Nephron progenitor cell (in vitro differentiated cells): ENCODE measurements around the gene USP34.

Experiments
- DNase-seq: peaks from one replicate; pipeline ENCODE4 v3.0.0; 2021
- H3K27ac Mint-ChIP-seq: 2 replicates; pipeline ENCODE4 v1.8.0; 2021; ENCODE audit warnings: mild to moderate bottlenecking, moderate library complexity, mixed read lengths
- H3K27me3 Mint-ChIP-seq: 2 replicates; pipeline ENCODE4 v1.8.0; 2021; ENCODE audit warnings: mild to moderate bottlenecking, low read depth, mixed read lengths; ENCODE audit not compliant: poor library complexity
- H3K36me3 Mint-ChIP-seq: 2 replicates; pipeline ENCODE4 v1.8.0; 2021; ENCODE audit warnings: low read depth, mixed read lengths
- H3K4me1 Mint-ChIP-seq: 2 replicates; pipeline ENCODE4 v1.8.0; 2021; ENCODE audit warnings: mixed read lengths
- H3K4me3 Mint-ChIP-seq: 2 replicates; pipeline ENCODE4 v1.8.0; 2021; ENCODE audit warnings: mild to moderate bottlenecking, moderate library complexity, mixed read lengths
- H3K9me3 Mint-ChIP-seq: 2 replicates; pipeline ENCODE4 v1.8.0; 2021; ENCODE audit warnings: mild to moderate bottlenecking, moderate library complexity, mixed read lengths
- TF ChIP-seq, protein P1 (sequence below): fragments of 200-600 bp; sonication (generic); IDR thresholded peaks from 2 replicates; pipeline ENCODE4 v1.5.0; 2021; ENCODE audit warnings: antibody characterized with exemption

Gene USP34

DNA sequence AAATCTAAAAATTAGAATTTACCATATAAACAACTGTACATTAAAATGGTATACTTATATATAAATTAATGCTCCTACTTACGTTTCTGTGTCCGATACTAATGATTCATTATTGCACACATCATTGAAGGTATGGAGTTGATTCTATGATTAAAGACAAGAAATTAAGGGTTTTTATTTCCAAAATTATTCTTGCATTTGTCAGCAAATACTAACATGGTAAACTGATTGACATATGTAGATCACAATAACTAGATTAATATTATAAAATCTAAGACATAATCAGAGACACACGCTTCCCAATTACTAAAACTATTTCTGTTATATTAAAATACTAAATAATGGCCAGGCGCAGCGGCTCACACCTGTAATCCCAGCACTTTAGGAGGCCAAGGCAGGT, 92.6 kb downstream of the USP34 start:
- H3K4me1 Mint-ChIP-seq, result no peaks in the 10 kb centered on the region
- peaks cover 96% of the 10 kb centered on the region for H3K36me3 Mint-ChIP-seq
- no peak for DNase-seq
- no peaks in the 10 kb centered on the region for H3K27me3 Mint-ChIP-seq
- H3K27ac Mint-ChIP-seq, result no peak overlapping the region
- TF ChIP-seq, protein P1, sequence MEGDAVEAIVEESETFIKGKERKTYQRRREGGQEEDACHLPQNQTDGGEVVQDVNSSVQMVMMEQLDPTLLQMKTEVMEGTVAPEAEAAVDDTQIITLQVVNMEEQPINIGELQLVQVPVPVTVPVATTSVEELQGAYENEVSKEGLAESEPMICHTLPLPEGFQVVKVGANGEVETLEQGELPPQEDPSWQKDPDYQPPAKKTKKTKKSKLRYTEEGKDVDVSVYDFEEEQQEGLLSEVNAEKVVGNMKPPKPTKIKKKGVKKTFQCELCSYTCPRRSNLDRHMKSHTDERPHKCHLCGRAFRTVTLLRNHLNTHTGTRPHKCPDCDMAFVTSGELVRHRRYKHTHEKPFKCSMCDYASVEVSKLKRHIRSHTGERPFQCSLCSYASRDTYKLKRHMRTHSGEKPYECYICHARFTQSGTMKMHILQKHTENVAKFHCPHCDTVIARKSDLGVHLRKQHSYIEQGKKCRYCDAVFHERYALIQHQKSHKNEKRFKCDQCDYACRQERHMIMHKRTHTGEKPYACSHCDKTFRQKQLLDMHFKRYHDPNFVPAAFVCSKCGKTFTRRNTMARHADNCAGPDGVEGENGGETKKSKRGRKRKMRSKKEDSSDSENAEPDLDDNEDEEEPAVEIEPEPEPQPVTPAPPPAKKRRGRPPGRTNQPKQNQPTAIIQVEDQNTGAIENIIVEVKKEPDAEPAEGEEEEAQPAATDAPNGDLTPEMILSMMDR, result no peak
- peaks cover 4% of the 10 kb centered on the region for H3K9me3 Mint-ChIP-seq
- H3K4me3 Mint-ChIP-seq, result no peak overlapping the region

DNA sequence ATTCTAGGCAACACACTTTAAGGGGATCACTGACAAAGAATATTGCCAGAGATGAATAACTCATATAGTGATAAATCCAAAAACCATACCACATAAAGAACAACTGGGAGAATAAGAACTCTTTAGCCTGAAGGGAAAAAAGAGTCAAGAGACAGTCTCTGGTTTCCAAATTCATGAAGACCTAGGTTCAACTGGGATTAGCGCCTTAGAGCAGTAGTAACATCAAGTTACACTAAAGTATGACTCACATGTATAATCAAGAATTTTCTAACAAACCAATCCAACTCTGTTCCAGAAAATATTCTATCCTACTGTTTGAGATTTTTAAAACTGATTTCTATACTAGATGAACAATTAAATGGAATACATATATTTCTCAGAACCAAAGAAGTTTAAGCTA, 93.8 kb downstream of the USP34 start:
- Mint-ChIP-seq H3K9me3 (peaks cover 4% of the 10 kb centered on the region), H3K4me1 (no peaks in the 10 kb centered on the region), H3K27ac (no peak overlapping the region), H3K4me3 (no peak overlapping the region), H3K27me3 (no peaks in the 10 kb centered on the region), H3K36me3 (peaks cover 94% of the 10 kb centered on the region)
- TF ChIP-seq, protein P1, result no peak
- no peak for DNase-seq

DNA sequence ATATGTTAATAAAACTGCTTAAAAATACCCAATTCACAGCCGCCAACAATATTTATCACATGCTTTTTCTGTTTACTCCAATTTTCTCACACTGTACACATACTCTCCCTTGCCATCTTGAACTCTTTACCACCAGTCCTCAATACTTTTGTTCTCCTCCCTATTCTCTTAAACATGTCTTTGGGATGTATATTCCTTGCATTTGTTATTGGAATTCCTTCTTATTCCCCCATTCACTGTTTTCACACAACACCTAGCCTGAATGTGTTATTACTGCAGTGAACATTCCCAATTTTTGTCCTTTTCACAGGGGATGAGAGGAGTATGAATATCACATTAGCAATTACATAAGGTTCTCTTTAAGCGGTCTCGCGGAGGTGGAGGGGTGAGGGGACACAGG, 94.7 kb downstream of the USP34 start:
- H3K9me3 Mint-ChIP-seq, result peaks cover 4% of the 10 kb centered on the region
- H3K27me3 Mint-ChIP-seq, result no peaks in the 10 kb centered on the region
- no peaks in the 10 kb centered on the region for H3K4me1 Mint-ChIP-seq
- no peak for DNase-seq
- no peak overlapping the region for H3K4me3 Mint-ChIP-seq
- TF ChIP-seq, protein P1, result no peak
- H3K36me3 Mint-ChIP-seq, result peaks cover 86% of the 10 kb centered on the region
- H3K27ac Mint-ChIP-seq, result no peak overlapping the region

DNA sequence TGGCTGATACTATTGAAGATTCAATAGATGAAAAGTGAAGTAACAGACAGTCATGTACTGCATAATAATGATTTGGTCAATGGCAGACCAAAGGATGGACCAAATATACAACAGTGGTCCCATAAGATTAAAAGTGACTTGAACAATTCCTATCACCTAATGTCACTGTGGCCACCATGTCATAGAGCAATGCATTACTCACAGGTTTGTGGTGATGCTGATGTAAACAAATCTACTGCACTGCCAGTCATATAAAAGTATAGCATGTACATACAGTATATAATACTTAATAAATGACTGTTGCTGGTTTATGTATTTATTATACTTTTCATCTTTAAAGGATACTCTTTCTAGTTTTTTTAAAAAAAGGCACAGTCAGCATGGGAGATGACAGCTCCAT, 99.9 kb downstream of the USP34 start:
- no peaks in the 10 kb centered on the region for H3K27me3 Mint-ChIP-seq
- no peak overlapping the region for H3K4me3 Mint-ChIP-seq
- no peak for DNase-seq
- H3K36me3 Mint-ChIP-seq, result peaks cover 87% of the 10 kb centered on the region
- no peaks in the 10 kb centered on the region for H3K4me1 Mint-ChIP-seq
- H3K9me3 Mint-ChIP-seq, result peaks cover under 1% of the 10 kb centered on the region
- TF ChIP-seq, protein P1, result no peak
- no peak overlapping the region for H3K27ac Mint-ChIP-seq

DNA sequence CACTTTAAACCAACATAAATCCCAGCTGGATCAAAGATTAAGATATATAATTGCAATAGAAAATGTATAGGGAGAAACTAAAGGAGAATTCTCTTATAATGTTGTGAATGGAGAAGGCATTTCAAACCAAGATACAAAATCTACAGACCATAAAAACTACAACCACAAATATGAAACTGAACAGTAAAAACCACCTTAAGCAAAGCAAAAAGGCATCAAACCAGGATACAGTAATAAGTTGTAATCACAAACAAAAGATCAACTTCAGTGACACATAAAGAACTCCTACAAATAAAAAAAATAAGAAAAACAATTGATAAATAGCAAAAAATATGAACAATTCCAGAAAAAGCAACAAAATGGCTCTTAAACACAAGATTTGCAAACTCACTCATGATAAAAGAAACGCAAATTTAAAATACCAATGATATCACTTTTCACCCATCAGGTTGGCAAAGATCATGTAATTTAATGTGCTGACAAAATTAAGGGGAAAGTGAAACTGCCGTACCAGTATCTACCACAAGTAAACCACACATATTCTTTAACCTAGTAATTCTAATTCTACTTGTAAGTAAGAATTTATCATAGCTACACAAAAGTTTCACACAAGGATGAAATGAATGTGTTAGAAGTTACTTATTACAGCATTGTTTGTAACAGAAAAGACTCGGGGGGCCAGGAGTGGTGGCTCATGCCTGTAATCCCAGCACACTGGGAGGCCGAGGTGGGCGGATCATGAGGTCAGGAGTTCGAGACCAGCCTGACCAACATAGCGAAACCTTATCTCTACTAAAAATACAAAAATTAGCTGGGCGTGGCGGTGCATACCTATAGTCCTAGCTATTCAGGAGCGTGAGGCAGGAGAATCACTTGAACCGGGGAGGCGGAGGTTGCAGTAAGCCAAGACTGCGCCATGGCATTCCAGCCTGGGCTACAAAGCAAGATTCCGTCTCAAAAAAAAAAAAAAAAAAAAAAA, 101.9 kb downstream of the USP34 start:
- peaks cover 80% of the 10 kb centered on the region for H3K36me3 Mint-ChIP-seq
- no peaks in the 10 kb centered on the region for H3K27me3 Mint-ChIP-seq
- TF ChIP-seq, protein P1, result no peak
- no peaks in the 10 kb centered on the region for H3K4me1 Mint-ChIP-seq
- DNase-seq, result no peak
- H3K27ac Mint-ChIP-seq, result no peak overlapping the region
- no peak overlapping the region for H3K4me3 Mint-ChIP-seq
- H3K9me3 Mint-ChIP-seq, result no peaks in the 10 kb centered on the region

DNA sequence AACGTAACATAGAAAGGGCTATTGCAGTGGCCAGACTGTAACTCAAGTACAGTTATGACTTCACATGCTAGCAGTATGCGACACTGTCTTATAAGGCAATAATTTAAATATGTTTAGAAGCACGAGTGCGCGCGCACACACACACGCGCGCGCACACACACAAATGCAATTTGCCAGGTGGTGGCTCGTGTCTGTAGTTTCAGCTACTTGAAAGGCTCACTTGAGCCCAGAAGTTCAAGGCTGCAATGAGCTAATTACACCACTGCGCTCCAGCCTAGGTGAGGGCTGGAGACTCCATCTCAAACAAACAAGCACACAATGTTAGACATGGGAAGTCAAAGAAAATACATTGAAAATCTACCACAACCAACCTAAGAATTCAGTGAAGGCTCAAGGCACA, 103.7 kb downstream of the USP34 start:
- Mint-ChIP-seq H3K27ac (no peak overlapping the region), H3K9me3 (peaks cover 13% of the 10 kb centered on the region), H3K27me3 (no peaks in the 10 kb centered on the region), H3K4me3 (no peak overlapping the region), H3K4me1 (no peaks in the 10 kb centered on the region), H3K36me3 (peaks cover 81% of the 10 kb centered on the region)
- TF ChIP-seq, protein P1, result no peak
- DNase-seq, result no peak
